HepG2 (cell line): ENCODE data around the gene TSC1. TPM values are rescaled to one million over a fixed set of nuclear protein-coding genes. Genes with fewer than 3 reads are reported as not detected.

Experiments used
- ATAC-seq: fragments of 200-7000 bp; cut with Tn5 transposase; 3 replicates; pipeline ENCODE4 v1.9.1; 2020; ENCODE audit warnings: mild to moderate bottlenecking, moderate library complexity
- BruUV-seq: library from RNA; stranded (reverse); fragments of 400-500 nt; replicated peaks from 2 replicates; lab custom pipeline; 2021; lab: Mats Ljungman, UMichigan
- CTCF ChIA-PET: fragments of 300-600 bp; formaldehyde crosslinking; extraction: SDS; loops from one replicate; lab custom pipeline; 2021; ENCODE audit warnings: low total read pairs, inconsistent platforms, low intra/inter-chr PET ratio; lab: Yijun Ruan, JAX
- POLR2A ChIA-PET: fragments of 350-600 bp; sonication (Branson Sonifier 250); formaldehyde crosslinking; loops from one replicate; lab custom pipeline; 2020; ENCODE audit warnings: antibody characterized with exemption, inconsistent platforms; lab: Yijun Ruan, JAX
- DNase-seq: peaks from one replicate; pipeline ENCODE4 v3.0.0-alpha.2; 2015; ENCODE audit warnings: low spot score
- FAIRE-seq: peaks from 3 replicates; lab custom pipeline; 2011; peaks lifted over from hg19 to GRCh38; lab: Jason Lieb, UNC
- H2AFZ ChIP-seq: one replicate; pipeline ENCODE4 v1.6.1; 2011; ENCODE audit warnings: low read length, inconsistent platforms
- H3K27ac ChIP-seq: fragments of 300-600 bp; 3 replicates; pipeline ENCODE4 v1.8.0; 2011; ENCODE audit warnings: mixed run types, mild to moderate bottlenecking, mixed read lengths, low read length, inconsistent platforms; ENCODE audit not compliant: insufficient read depth; ENCODE audit errors: extremely low read length
- H3K27me3 ChIP-seq, 2 experiments: fragments of 200-600 bp in 1 of 2; 2 replicates in 1 of 2; 3 replicates in 1 of 2; pipeline versions ENCODE4 v1.6.0 to v1.8.0; 2011; ENCODE audit warnings: low read length in 2 of 2, mild to moderate bottlenecking in 2 of 2, moderate library complexity in 2 of 2, inconsistent platforms in 1 of 2; ENCODE audit not compliant: insufficient read depth in 2 of 2, control insufficient read depth in 1 of 2
- H3K36me3 ChIP-seq, 2 experiments: fragments of 200-600 bp in 1 of 2; replicated peaks in 1 of 2; 2 replicates in 1 of 2; 3 replicates in 1 of 2; pipeline versions ENCODE4 v1.5.1 to v1.8.0; 2011; ENCODE audit warnings: low read length in 2 of 2, inconsistent platforms in 1 of 2; ENCODE audit not compliant: insufficient read depth in 2 of 2, control insufficient read depth in 1 of 2
- H3K4me1 ChIP-seq: 2 replicates; pipeline ENCODE4 v1.5.1; 2012; ENCODE audit warnings: low read length, inconsistent platforms; ENCODE audit not compliant: insufficient read depth
- H3K4me2 ChIP-seq: 2 replicates; pipeline ENCODE4 v1.6.0; 2011; ENCODE audit warnings: low read depth, low read length, inconsistent platforms
- H3K4me3 ChIP-seq, 3 experiments: fragments of 200-600 bp in 1 of 3; sonication (generic), shearing (Covaris generic) in 1 of 3; replicated peaks in 1 of 3; 2 replicates each; pipeline ENCODE4 v1.5.1; 2011 to 2016; ENCODE audit warnings: low read length in 3 of 3, inconsistent platforms in 2 of 3, low read depth in 2 of 3, mild to moderate bottlenecking in 2 of 3, control low read depth in 1 of 3, mixed read lengths in 1 of 3; ENCODE audit not compliant: insufficient read depth in 1 of 3
- H3K79me2 ChIP-seq: one replicate; pipeline ENCODE4 v1.6.1; 2011; ENCODE audit warnings: low read length, inconsistent platforms; ENCODE audit not compliant: insufficient read depth
- H3K9ac ChIP-seq: 2 replicates; pipeline ENCODE4 v1.6.0; 2011; ENCODE audit warnings: mild to moderate bottlenecking, low read depth, low read length, inconsistent platforms; ENCODE audit not compliant: insufficient read depth
- H3K9me3 ChIP-seq: 2 replicates; pipeline ENCODE4 v1.5.1; 2012; ENCODE audit warnings: mild to moderate bottlenecking, low read length
- H4K20me1 ChIP-seq: 2 replicates; pipeline ENCODE4 v1.6.0; 2011; ENCODE audit warnings: inconsistent platforms, mild to moderate bottlenecking, low read length, moderate library complexity; ENCODE audit not compliant: insufficient read depth
- HDAC1 ChIP-seq: sonication (generic); formaldehyde crosslinking; IDR thresholded peaks from 2 replicates; pipeline ENCODE4 v1.5.1; 2020; ENCODE audit warnings: mild to moderate bottlenecking, missing genetic modification reagents
- ZBTB10 ChIP-seq: sonication (generic); formaldehyde crosslinking; IDR thresholded peaks from 2 replicates; pipeline ENCODE4 v1.4.0; 2020; ENCODE audit warnings: missing genetic modification reagents, borderline replicate concordance
- ZFP37 ChIP-seq: sonication (generic); formaldehyde crosslinking; IDR thresholded peaks from 2 replicates; pipeline ENCODE4 v1.4.0; 2020; ENCODE audit warnings: missing genetic modification reagents, borderline replicate concordance
- ZNF225 ChIP-seq: sonication (generic); formaldehyde crosslinking; IDR thresholded peaks from 2 replicates; pipeline ENCODE4 v1.4.0; 2020; ENCODE audit warnings: mild to moderate bottlenecking, missing genetic modification reagents
- ZNF614 ChIP-seq: IDR thresholded peaks from 2 replicates; pipeline ENCODE4 v1.6.1; 2018; ENCODE audit warnings: missing biosample characterization, missing genetic modification reagents, inconsistent platforms, borderline replicate concordance
- ZNF879 ChIP-seq: sonication (generic); formaldehyde crosslinking; IDR thresholded peaks from 2 replicates; pipeline ENCODE4 v1.8.1; 2023; ENCODE audit warnings: missing genetic modification reagents
- WGBS: methylation state at CpG from one replicate; pipeline ENCODE4 v1.1.6; 2017; ENCODE audit warnings: low lambda C conversion rate; 5-methylcytosine and 5-hydroxymethylcytosine counted together
- in situ Hi-C: cut with HindIII; loops from 2 replicates; pipeline ENCODE4 v1.10.0; 2017; ENCODE audit warnings: low pct_unique_long_range_greater_than_20kb; ENCODE audit not compliant: extremely low pct_ligation_motif_present
- intact Hi-C: fragments of 100-400 bp; cut with micrococcal nuclease; formaldehyde crosslinking; loops from one replicate; pipeline ENCODE4 v1.10.0; 2022; ENCODE audit not compliant: unreplicated experiment
- polyA plus RNA-seq, 8 experiments: library from polyadenylated mRNA; depleted of rRNA in 3 of 8; stranded (reverse) in 7 of 8; unstranded in 1 of 8; fragments of >200 nt; fragmentation: Illumina TruSeq in 4 of 8; extraction: Trizol in 4 of 8; gene quantifications; 2 replicates each; pipeline versions ENCODE4 v1.2.1 to v1.2.3, GENCODE V29; 2011 to 2016; ENCODE audit warnings: low read depth in 4 of 8, missing spikeins in 1 of 8, mixed read lengths in 1 of 8; ENCODE audit not compliant: insufficient read depth in 1 of 8
- total RNA-seq, 5 experiments: library from RNA; depleted of rRNA; stranded (reverse); fragments of >200 nt; fragmentation: Illumina TruSeq; extraction: Trizol; gene quantifications; 2 replicates each; pipeline ENCODE4 v1.2.3, GENCODE V29; 2016; ENCODE audit warnings: low read depth in 1 of 5
- TF ChIP-seq, protein P1 (sequence below): sonication (generic); formaldehyde crosslinking; IDR thresholded peaks from 2 replicates; pipeline ENCODE4 v1.4.0; 2020; ENCODE audit warnings: missing genetic modification reagents; ENCODE audit errors: not compliant biosample characterization
- TF ChIP-seq, protein P2 (sequence below), 2 experiments: fragments of 450-650 bp in 1 of 2; sonication (generic) in 1 of 2; formaldehyde crosslinking in 1 of 2; IDR thresholded peaks; 2 replicates each; pipeline versions ENCODE4 v1.6.1 to v1.8.0; 2016 to 2022; ENCODE audit warnings: antibody characterized with exemption in 1 of 2, mild to moderate bottlenecking in 1 of 2, missing genetic modification reagents in 1 of 2

The TSC1 gene
- total and polyA plus RNA-seq, 2 of the 13 experiments (the other 11 are each of a cell fraction or from before 2014, with no cell fraction given), result 31.6 to 66.1 TPM

DNA sequence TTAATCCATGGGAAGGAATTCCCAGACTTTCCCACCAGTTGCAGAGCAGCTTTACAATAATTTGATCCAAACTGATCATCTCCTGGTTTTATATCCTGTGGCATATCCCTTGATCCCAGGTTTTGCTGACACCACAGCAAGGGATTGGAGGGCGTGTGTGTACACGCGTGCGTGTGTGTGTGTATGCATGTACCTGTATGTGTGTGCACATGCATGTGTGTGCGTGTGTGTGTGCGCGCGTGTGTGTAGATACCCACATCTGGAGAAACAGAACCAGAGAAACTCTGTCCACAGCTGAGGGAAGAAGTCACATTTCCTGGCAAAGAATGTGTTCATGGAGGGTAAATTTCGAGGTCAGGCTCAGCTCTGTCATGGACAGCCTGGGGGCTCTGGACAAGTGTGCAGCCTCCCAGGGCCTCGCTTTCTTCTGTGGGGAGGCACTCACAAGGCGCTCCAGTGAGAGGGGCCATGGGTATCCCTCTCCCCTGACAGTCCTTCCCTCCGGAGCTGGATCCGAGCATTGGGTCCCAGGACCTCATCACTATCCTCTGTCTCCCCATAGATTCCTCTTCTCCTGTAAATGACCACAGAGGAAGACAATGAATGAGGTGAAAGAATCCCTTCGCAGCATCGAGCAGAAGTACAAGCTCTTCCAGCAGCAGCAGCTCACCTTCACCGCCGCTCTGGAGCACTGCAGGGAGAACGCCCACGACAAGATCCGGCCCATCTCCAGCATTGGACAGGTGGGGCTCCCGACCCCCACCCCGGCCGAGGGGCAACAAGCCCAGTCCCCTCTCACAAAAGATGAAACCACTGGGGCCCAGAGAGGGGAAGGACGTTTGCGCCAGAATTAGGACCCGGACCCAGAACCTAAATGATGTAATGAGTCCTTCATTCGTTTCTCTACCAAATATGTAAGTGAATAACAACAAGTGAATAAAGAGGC is 60.8 kb downstream of the TSC1 start (continued):
- no peak for TF ChIP-seq ZFP37 (CRISPR knock-in tag)
- TF ChIP-seq HDAC1 (CRISPR knock-in tag), result no peak
- no peak for TF ChIP-seq ZBTB10 (CRISPR knock-in tag)
- TF ChIP-seq ZNF614 (CRISPR knock-in tag), result no peak
- no peak for TF ChIP-seq ZNF225 (CRISPR knock-in tag)
- TF ChIP-seq, protein P1, sequence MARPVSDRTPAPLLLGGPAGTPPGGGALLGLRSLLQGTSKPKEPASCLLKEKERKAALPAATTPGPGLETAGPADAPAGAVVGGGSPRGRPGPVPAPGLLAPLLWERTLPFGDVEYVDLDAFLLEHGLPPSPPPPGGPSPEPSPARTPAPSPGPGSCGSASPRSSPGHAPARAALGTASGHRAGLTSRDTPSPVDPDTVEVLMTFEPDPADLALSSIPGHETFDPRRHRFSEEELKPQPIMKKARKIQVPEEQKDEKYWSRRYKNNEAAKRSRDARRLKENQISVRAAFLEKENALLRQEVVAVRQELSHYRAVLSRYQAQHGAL, result no peak

GRCh38 chr9:132882616-132883015 is 61.8 kb downstream of the TSC1 start:
- FAIRE-seq, result no peak
- CTCF ChIA-PET, result no interaction called here
- Histone ChIP-seq H3K4me3 (no peak overlapping the region), H3K9ac (no peak overlapping the region), H3K27ac (no peak overlapping the region), H3K27me3 (no peaks in the 10 kb centered on the region), H3K4me1 (peaks cover 23% of the 10 kb centered on the region), H3K4me2 (no peak overlapping the region), H3K36me3 (no peaks in the 10 kb centered on the region), H3K9me3 (no peaks in the 10 kb centered on the region), H3K79me2 (no peaks in the 10 kb centered on the region), H4K20me1 (no peaks in the 10 kb centered on the region), H2AFZ (no peak overlapping the region)
- POLR2A ChIA-PET, result no interaction called here
- in situ Hi-C loops, result no loop called here
- 72% methylated on average over 2 of the region's 6 CpGs for WGBS
- intact Hi-C loops, result no loop called here
- no peak for ATAC-seq
- no peak for DNase-seq
- no TSS peak for BruUV-seq
- no peak for TF ChIP-seq ZNF879
- TF ChIP-seq, protein P2, sequence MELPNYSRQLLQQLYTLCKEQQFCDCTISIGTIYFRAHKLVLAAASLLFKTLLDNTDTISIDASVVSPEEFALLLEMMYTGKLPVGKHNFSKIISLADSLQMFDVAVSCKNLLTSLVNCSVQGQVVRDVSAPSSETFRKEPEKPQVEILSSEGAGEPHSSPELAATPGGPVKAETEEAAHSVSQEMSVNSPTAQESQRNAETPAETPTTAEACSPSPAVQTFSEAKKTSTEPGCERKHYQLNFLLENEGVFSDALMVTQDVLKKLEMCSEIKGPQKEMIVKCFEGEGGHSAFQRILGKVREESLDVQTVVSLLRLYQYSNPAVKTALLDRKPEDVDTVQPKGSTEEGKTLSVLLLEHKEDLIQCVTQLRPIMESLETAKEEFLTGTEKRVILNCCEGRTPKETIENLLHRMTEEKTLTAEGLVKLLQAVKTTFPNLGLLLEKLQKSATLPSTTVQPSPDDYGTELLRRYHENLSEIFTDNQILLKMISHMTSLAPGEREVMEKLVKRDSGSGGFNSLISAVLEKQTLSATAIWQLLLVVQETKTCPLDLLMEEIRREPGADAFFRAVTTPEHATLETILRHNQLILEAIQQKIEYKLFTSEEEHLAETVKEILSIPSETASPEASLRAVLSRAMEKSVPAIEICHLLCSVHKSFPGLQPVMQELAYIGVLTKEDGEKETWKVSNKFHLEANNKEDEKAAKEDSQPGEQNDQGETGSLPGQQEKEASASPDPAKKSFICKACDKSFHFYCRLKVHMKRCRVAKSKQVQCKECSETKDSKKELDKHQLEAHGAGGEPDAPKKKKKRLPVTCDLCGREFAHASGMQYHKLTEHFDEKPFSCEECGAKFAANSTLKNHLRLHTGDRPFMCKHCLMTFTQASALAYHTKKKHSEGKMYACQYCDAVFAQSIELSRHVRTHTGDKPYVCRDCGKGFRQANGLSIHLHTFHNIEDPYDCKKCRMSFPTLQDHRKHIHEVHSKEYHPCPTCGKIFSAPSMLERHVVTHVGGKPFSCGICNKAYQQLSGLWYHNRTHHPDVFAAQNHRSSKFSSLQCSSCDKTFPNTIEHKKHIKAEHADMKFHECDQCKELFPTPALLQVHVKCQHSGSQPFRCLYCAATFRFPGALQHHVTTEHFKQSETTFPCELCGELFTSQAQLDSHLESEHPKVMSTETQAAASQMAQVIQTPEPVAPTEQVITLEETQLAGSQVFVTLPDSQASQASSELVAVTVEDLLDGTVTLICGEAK (IDR thresholded peaks at IDR 0.05), result no peak
- TF ChIP-seq, protein P2 (CRISPR knock-in tag; IDR thresholded peaks at IDR 0.05), result no peak
